HG03103 (cell line): Measurements from ENCODE around the gene CPVL.

Source experiments
- ATAC-seq: cut with Tn5 transposase; IDR thresholded peaks from one replicate; pipeline ENCODE4 v1.9.1; 2021; ENCODE audit warnings: low read depth; ENCODE audit not compliant: unreplicated experiment

Gene CPVL

GRCh38 chr7:29156907-29157452 is 10.6 kb upstream of the CPVL start:
- ATAC-seq, result no peak

DNA sequence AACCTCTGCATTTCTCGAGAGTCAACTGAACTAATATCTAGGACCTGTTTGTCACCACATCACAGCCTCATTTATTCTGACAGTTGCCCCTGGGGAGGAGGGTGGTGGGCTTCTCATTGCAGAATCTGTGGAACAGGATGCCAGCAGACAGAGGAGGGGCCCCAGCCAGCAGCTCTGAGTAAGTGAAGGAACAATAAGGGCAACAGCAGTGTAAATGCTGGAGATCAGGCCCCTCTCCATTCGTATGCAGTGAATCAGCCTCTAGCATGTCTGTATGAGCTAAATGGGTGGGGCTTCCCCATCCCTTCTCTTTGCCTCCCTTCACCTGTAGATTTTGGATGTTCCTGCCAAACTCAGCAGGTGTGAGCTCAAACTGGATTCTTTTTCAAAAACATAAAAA is 7.7 kb upstream of the CPVL start:
- ATAC-seq, result no peak

DNA sequence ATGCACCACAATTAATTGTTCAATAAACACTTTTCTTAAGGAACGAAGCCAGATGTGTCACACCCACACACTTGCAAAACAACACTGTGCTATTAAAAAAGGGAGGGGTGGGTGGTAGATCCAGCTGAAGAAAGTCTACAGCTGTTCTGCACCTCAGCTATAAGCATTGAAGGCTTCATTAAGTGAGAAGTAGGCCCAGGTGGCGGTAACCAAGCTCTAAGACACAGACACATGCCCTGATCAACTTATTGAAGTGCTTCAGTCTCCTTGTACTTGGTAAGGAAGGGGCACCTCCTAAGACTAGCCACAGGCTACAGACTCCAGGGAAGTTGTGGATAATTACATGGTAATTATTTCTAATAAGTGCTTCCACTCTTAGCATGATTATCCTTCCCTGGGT is 4.5 kb upstream of the CPVL start:
- ATAC-seq, result no peak

- ATAC-seq, result no peak
Observed at GRCh38 chr7:29149036-29149435, 2.7 kb upstream of the CPVL start.

DNA sequence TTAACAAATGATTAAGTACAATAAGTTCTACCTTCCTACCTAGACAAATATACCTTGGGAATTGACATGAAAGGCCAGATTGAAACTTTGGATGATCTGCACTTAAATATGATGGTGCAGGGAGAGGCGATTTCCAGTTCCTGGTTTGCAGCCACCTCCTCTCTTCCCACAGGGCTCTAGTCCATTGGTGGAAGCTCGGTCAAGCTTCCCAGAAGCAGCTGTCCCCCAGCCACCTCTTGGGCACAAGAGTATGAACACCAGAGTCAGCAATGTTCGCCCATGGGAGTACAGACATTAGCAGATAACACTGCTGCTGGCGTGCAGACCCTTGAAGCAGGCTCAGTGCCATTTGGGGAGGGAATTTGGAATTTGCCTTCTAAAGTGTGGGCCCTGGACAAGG is 1.5 kb upstream of the CPVL start:
- no peak for ATAC-seq

DNA sequence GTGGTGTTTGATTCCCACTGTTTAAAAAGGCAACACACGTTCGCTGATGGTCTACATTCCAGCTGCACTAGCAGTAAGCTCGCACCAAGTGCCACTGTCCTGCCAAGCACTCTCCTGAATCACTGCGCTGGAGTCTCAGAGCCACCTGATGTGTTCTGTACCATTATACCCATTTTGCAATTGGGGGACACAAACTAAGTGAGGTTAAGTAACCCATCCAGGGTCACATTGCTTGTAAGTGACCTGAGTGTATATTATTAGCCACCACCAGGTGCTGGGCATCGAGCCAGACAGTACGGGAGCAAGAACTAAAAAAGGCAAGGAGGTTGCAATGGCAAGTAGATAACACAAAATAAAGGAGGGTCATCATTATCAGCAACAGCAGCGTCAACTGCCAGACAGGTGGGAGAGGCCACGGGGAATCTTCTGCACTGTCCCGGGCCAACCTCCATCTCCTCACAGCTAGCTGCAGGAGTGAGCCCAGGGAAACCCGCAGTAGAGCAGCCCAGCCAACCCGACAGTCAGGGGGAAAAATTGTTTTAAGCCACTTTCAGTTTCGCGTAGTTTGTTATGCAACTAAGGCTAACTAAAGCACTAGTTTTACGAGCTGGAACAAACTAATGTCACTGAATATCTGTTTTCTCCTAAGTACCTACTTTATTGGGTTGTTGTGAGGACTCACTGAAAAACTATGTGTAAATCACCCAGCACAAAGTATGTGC is 712 bp upstream of the CPVL start:
- ATAC-seq, result no peak

DNA sequence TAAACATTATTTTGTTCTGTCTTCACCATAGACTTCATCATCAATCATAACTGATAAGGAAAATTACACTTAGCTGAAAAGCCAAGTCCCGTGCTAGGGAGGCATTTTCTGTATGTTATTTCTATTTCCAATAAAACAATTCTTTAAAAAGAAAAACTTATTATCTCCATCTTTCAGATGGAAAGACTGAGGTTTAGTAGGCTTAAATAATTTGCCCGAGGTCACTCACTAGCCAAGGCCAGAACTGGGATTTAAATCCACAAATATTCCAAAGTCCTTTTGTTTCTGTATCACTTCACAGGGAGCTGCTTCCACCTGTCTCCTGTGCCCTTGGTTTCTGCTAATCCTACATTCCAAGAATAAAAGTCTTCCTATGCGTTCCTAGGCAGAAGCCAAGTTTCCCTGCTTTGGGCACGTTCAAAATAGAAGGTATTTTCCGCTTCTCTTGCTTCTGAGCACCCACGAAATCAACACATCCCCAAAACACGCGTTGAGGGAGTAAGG is 732 bp downstream of the CPVL start:
- ATAC-seq, result no peak

- no peak for ATAC-seq
Observed at GRCh38 chr7:29143751-29144150, 2.6 kb downstream of the CPVL start.

- no peak for ATAC-seq
Observed at GRCh38 chr7:29142021-29142727, 4.2 kb downstream of the CPVL start.

DNA sequence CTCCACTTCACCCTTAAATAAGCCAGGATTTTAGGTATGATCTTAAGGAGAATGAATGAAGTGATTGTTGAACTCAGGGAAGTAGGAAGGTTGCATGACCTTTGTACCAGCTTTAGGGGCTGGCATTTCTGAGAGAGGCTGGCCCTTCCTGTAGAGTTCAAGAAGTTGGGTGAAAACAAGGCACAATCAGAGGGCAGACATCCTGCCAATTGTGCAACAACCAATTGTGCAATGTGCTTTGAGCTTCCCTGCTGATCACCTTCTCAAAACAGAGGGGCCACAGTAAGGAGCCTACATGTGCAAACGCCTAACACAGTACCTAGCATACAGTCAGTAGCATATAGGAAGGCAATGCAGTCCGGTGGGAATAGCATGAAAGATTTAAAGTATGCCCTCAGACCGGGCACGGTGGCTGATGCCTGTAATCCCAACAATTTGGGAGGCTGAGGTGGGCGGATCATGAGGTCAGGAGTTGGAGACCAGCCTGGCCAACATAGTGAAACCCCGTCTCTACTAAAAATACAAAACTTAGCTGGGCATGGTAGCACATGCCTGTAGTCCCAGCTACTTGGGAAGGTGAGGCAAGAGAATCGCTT is 5.4 kb downstream of the CPVL start:
- ATAC-seq, result no peak

- no peak for ATAC-seq
Observed at GRCh38 chr7:29139796-29140195, 6.5 kb downstream of the CPVL start.

GRCh38 chr7:29139191-29139590 is 7.1 kb downstream of the CPVL start:
- no peak for ATAC-seq

DNA sequence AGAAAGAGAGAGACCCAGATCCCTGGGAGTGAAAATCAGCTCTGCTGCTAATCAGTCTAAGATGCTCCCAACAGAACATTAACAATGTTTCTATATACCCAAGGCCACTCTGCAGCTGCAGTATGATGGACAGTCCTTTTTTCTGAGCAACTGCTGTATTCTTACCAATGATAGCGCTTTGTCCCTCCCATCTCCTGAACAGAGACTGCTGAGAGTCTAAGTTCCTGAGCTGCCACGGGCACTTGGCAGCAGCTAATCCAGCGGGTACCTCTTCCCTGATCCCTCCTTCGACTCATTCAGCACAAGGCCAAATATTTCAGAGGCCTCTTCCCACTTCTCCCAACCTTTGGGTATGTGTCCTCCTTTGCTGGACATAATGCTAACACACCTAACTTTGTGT is 7.7 kb downstream of the CPVL start:
- no peak for ATAC-seq

GRCh38 chr7:29135846-29136245 is 10.5 kb downstream of the CPVL start:
- ATAC-seq, result peak; percentile 51

GRCh38 chr7:29132980-29133379 is 13.4 kb downstream of the CPVL start:
- no peak for ATAC-seq

DNA sequence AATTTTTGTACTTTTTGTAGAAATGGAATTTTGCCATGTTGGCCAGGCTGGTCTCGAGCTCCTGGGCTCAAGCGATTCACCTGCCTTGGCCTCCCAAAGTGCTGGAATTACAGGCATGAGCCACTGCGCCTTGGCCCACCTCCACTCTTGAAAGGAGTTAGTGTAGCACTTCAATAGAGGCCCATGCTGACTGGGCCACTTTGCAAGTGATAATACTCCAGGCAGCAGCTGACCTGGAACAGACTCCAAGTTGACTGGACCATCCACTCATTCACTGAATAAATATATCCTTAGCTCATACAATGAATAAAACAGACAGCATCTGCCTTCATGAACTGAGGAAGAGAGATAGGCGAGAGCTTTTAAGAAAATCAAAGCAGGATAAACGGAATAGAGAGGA is 14.7 kb downstream of the CPVL start:
- no peak for ATAC-seq

GRCh38 chr7:29130096-29130495 is 16.2 kb downstream of the CPVL start:
- no peak for ATAC-seq

GRCh38 chr7:29127527-29127926 is 18.8 kb downstream of the CPVL start:
- no peak for ATAC-seq

- no peak for ATAC-seq
Observed at GRCh38 chr7:29126804-29127203, 19.5 kb downstream of the CPVL start.

- ATAC-seq, result no peak
Observed at GRCh38 chr7:29123626-29124190, 22.6 kb downstream of the CPVL start.

- ATAC-seq, result no peak
Observed at GRCh38 chr7:29122759-29123158, 23.6 kb downstream of the CPVL start.
